Smooth muscle cell (in vitro differentiated cells): ENCODE measurements around the gene SNX22. TPM values are rescaled to one million over a fixed set of nuclear protein-coding genes. Genes with fewer than 3 reads are reported as not detected.

Source experiments
- DNase-seq: peaks from one replicate; lab custom pipeline; 2025; ENCODE audit not compliant: unreplicated experiment; lab: John Stamatoyannopoulos, UW
- H2AFZ ChIP-seq: fragments of 200-600 bp; sonication (generic); 2 replicates; pipeline ENCODE4 v1.6.0; 2016; ENCODE audit warnings: antibody characterized with exemption, low read depth, mild to moderate bottlenecking
- H3F3A ChIP-seq: fragments of 200-600 bp; sonication (generic); 2 replicates; pipeline ENCODE4 v1.6.0; 2017; ENCODE audit warnings: antibody characterized with exemption, low read depth
- H3K27ac ChIP-seq: fragments of 200-600 bp; sonication (generic); 2 replicates; pipeline ENCODE4 v1.5.1; 2016; ENCODE audit warnings: low read depth, mild to moderate bottlenecking
- H3K27me3 ChIP-seq: fragments of 200-600 bp; sonication (generic); 2 replicates; pipeline ENCODE4 v1.6.1; 2016; ENCODE audit warnings: low read depth, mild to moderate bottlenecking
- H3K36me3 ChIP-seq: fragments of 200-600 bp; sonication (generic); 2 replicates; pipeline ENCODE4 v1.5.1; 2016; ENCODE audit warnings: low read depth
- H3K4me1 ChIP-seq: fragments of 200-600 bp; sonication (generic); 2 replicates; pipeline ENCODE4 v1.5.1; 2016; ENCODE audit warnings: low read depth
- H3K4me2 ChIP-seq: fragments of 200-600 bp; sonication (generic); 2 replicates; pipeline ENCODE4 v1.6.0; 2016; ENCODE audit warnings: mild to moderate bottlenecking
- H3K4me3 ChIP-seq: fragments of 200-600 bp; sonication (generic); 2 replicates; pipeline ENCODE4 v1.5.1; 2016; ENCODE audit warnings: mild to moderate bottlenecking
- H3K79me2 ChIP-seq: fragments of 200-600 bp; sonication (generic); 2 replicates; pipeline ENCODE4 v1.6.0; 2016; ENCODE audit warnings: low read depth, mild to moderate bottlenecking
- H3K9ac ChIP-seq: fragments of 200-600 bp; sonication (generic); 2 replicates; pipeline ENCODE4 v1.6.0; 2016; ENCODE audit warnings: low read depth
- H3K9me3 ChIP-seq: fragments of 200-600 bp; sonication (generic); replicated peaks from 2 replicates; pipeline ENCODE4 v1.5.1; 2016; ENCODE audit warnings: low read depth
- H4K20me1 ChIP-seq: fragments of 200-600 bp; sonication (generic); 2 replicates; pipeline ENCODE4 v1.6.0; 2016; ENCODE audit warnings: low read depth
- CTCF ChIP-seq: fragments of 200-600 bp; sonication (generic); IDR thresholded peaks from 2 replicates; pipeline ENCODE4 v1.5.1; 2017; ENCODE audit warnings: borderline replicate concordance, mild to moderate bottlenecking, antibody characterized with exemption; ENCODE audit not compliant: insufficient read depth, poor library complexity, severe bottlenecking
- WGBS: methylation state at CpG from one replicate; pipeline ENCODE4 v1.1.7; 2016; ENCODE audit warnings: low lambda C conversion rate; 5-methylcytosine and 5-hydroxymethylcytosine counted together
- polyA plus RNA-seq: library from polyadenylated mRNA; unstranded; fragments of >200 nt; fragmentation: Nextera tagmentation; extraction: Ambion mirVana; gene quantifications from 2 replicates; pipeline ENCODE4 v1.2.1, GENCODE V29; 2016
- total RNA-seq: library from RNA; depleted of rRNA; stranded (reverse); fragments of >200 nt; gene quantifications from 2 replicates; pipeline ENCODE4 v1.2.3, GENCODE V29; 2014

The SNX22 gene
- total and polyA plus RNA-seq, 2 experiments from 2014 or later = 1.9 TPM; not detected in 1

DNA sequence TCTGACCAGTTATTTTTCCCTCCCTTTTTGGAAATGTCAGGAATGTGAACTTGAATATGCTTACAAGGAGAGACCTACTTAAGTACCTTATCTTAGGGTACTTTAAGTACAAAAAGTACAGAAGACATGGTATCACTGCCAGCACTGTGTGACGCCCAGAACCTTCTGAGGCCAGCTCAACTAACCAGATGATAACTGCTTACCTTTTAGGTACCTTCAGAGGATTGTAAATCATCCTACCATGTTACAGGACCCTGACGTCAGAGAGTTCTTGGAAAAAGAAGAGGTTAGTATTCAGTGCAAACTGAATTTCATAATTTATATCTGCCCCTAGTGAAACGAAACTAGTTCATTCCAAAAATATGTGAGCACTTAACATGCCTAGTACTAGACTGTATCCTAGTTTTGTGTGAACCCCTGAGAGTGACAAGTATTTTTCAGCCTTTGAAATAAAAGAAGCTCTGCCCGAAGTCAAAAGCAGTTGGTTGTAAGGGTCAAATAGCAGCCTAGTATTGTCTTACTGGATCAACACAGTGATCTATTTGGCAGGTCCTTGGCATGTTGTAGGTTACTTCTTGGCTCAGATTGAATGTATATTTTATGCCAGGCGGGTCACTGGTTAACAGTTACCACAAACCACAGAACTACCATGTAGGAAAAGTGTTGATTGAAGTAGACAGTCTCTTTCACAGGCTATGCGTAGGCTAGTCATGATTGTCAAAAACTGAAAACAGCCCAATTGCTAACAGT is 23.8 kb upstream of the SNX22 start:
- Histone ChIP-seq H3K4me1 (no peaks in the 10 kb centered on the region), H3F3A (no peaks in the 10 kb centered on the region), H4K20me1 (no peaks in the 10 kb centered on the region), H3K4me3 (no peak overlapping the region), H3K9me3 (no peaks in the 10 kb centered on the region), H3K9ac (no peak overlapping the region), H3K4me2 (no peak overlapping the region), H3K27me3 (no peaks in the 10 kb centered on the region), H3K79me2 (no peaks in the 10 kb centered on the region), H2AFZ (no peak overlapping the region), H3K27ac (no peak overlapping the region), H3K36me3 (peaks cover 25% of the 10 kb centered on the region)
- WGBS = 86% methylated on average over 6 of the region's 6 CpGs
- DNase-seq = no peak
- no peak for TF ChIP-seq CTCF

GRCh38 chr15:64130159-64130558 is 21.4 kb upstream of the SNX22 start:
- Histone ChIP-seq H3K4me2 (no peak overlapping the region), H3K27ac (no peak overlapping the region), H4K20me1 (no peaks in the 10 kb centered on the region), H3K9me3 (no peaks in the 10 kb centered on the region), H3F3A (no peaks in the 10 kb centered on the region), H3K27me3 (no peaks in the 10 kb centered on the region), H3K36me3 (peaks cover 25% of the 10 kb centered on the region), H3K4me3 (no peak overlapping the region), H3K4me1 (no peaks in the 10 kb centered on the region), H3K9ac (no peak overlapping the region), H2AFZ (no peak overlapping the region), H3K79me2 (no peaks in the 10 kb centered on the region)
- WGBS = 98% methylated on average over 3 of the region's 3 CpGs
- no peak for DNase-seq
- TF ChIP-seq CTCF = no peak

DNA sequence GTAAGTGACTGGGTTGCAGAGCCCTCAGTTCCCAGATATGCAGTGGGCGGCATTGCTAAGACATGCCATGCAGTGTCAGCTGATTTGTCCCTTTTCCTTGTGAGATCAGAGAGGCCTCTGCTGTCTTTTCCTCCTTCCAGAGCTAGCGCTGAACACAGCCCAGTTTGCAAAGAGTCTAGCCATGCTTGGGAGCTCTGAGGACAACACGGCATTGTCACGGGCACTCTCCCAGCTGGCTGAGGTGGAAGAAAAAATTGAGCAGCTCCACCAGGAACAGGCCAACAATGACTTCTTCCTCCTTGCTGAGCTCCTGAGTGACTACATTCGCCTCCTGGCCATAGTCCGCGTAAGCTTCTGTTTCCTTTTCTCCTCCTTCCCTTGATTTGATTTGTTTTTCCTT is 20.0 kb upstream of the SNX22 start:
- H3K4me2 ChIP-seq = no peak overlapping the region
- H3K36me3 ChIP-seq = peaks cover 25% of the 10 kb centered on the region

More for the DNA sequence above, 20.0 kb upstream of the SNX22 start:
- no peak for TF ChIP-seq CTCF
- no peaks in the 10 kb centered on the region for H4K20me1 ChIP-seq
- no peaks in the 10 kb centered on the region for H3K79me2 ChIP-seq
- H3K4me1 ChIP-seq = no peaks in the 10 kb centered on the region
- no peaks in the 10 kb centered on the region for H3K27me3 ChIP-seq
- no peak overlapping the region for H3K27ac ChIP-seq
- WGBS = 95% methylated on average over 7 of the region's 7 CpGs
- H2AFZ ChIP-seq = no peak overlapping the region
- no peak overlapping the region for H3K9ac ChIP-seq
- H3K9me3 ChIP-seq = no peaks in the 10 kb centered on the region
- H3F3A ChIP-seq = no peaks in the 10 kb centered on the region
- no peak overlapping the region for H3K4me3 ChIP-seq
- no peak for DNase-seq
